ENCODE data around the gene NR1D2.
"Not testable (repeated sequence)": the region's sequence is repeated elsewhere in the genome, so short reads cannot be mapped to it uniquely, and the experiment has no call there.

NR1D2 gene

DNA sequence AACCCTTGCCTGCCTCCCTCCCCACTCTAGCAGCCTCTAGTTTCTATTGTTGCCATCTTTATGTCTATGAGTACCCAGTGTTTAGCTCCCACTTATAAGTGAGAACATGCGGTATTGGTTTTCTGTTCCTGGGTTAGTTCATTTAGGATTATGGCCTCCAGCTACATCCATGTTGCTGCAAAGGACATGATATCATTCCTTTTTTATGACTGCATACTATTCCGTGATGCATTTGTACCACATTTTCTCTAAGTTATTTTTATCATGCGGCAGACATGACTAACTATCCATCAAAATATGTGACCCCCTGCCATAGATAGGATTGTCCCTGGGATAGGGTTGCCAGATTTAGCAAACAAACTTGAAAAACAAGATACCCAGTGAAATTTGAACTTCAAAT, 58.4 kb downstream of the NR1D2 start:
- no peak overlapping the region for H3K4me3 ChIP-seq (ENCODE audit: extremely low read depth, insufficient read depth, low read length, poor library complexity, severe bottlenecking)
- no peaks in the 10 kb centered on the region for H3K9me3 ChIP-seq (ENCODE audit: control insufficient read depth, low read length)
- no peaks in the 10 kb centered on the region for H3K36me3 ChIP-seq (ENCODE audit: control insufficient read depth, insufficient read depth, low read length)
- no peaks in the 10 kb centered on the region for H3K4me1 ChIP-seq (ENCODE audit: control insufficient read depth, insufficient read depth, low read length, poor library complexity, severe bottlenecking)
- WGBS, 2 experiments (ENCODE audit: insufficient coverage in 2 of 2): 88 to 100% methylated on average over 2 to 3 of the region's 3 CpGs
- H3K27ac ChIP-seq (ENCODE audit: low read depth, low read length, severe bottlenecking): no peak overlapping the region

DNA sequence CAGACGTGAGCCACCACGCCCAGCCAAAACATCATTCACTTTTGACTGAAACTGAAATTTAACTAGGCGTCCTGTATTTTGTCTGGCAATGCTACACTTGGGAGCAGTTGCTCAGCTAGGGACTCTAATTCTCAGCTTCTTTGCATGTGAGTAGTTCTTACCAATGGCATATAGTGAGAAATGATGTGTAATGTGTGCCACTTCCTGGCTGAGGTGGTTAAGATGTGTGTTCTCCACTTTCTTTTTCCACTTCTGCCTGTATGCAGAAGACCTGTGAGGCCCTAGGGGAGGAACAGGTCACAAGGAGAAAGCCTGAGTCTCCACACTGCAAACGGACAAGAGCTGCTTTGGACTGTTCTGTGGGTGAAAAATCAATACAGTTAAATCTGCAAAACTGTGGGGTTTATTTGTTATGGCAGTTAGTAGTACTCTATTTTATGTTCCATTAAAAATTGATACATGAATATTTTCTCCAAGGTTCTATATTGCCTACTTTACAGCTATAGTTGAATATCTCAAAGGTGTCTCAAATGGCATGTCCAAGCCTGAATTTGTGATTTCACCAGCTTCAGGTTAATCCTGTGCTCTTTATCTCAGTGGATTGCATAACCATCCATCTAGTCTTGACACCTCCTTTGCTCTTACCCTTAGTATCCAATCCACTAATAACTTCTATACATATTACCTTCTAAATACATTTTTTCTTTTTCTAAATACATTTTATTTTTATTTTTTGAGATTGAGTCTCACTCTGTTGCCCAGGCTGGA, 59.3 kb downstream of the NR1D2 start:
- Histone ChIP-seq H3K36me3 (ENCODE audit: control insufficient read depth, insufficient read depth, low read length) (no peaks in the 10 kb centered on the region), H3K4me1 (ENCODE audit: control insufficient read depth, insufficient read depth, low read length, poor library complexity, severe bottlenecking) (no peaks in the 10 kb centered on the region), H3K27ac (ENCODE audit: low read depth, low read length, severe bottlenecking) (no peak overlapping the region), H3K4me3 (ENCODE audit: extremely low read depth, insufficient read depth, low read length, poor library complexity, severe bottlenecking) (no peak overlapping the region), H3K9me3 (ENCODE audit: control insufficient read depth, low read length) (no peaks in the 10 kb centered on the region)
- WGBS, 2 experiments (ENCODE audit: insufficient coverage in 2 of 2): 97% methylated on average over 3 to 4 of the region's 4 CpGs

DNA sequence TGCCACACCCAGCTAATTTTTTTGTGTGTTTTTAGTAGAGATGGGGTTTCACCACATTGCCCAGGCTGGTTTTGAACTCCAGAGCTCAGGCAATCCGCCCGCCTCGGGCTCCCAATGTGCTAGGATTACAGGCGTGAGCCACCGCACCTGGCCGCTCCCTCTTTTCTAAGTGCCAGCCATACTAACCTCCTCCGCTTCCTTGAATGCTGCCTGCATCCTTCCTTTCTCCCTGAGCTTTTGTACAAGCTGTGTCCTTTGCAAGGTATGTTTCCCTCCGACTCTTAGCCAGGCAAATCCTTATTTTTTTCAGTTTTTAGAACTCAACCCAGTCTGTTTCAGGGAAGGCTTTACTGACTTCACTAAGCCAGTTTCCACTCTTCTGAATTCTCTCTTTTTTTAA, 60.6 kb downstream of the NR1D2 start:
- Histone ChIP-seq H3K9me3 (ENCODE audit: control insufficient read depth, low read length) (no peaks in the 10 kb centered on the region), H3K36me3 (ENCODE audit: control insufficient read depth, insufficient read depth, low read length) (no peaks in the 10 kb centered on the region), H3K27ac (ENCODE audit: low read depth, low read length, severe bottlenecking) (no peak overlapping the region), H3K4me1 (ENCODE audit: control insufficient read depth, insufficient read depth, low read length, poor library complexity, severe bottlenecking) (no peaks in the 10 kb centered on the region), H3K4me3 (ENCODE audit: extremely low read depth, insufficient read depth, low read length, poor library complexity, severe bottlenecking) (no peak overlapping the region)
- WGBS, 2 experiments (ENCODE audit: insufficient coverage in 2 of 2): 87 to 94% methylated on average over 5 to 8 of the region's 8 CpGs

DNA sequence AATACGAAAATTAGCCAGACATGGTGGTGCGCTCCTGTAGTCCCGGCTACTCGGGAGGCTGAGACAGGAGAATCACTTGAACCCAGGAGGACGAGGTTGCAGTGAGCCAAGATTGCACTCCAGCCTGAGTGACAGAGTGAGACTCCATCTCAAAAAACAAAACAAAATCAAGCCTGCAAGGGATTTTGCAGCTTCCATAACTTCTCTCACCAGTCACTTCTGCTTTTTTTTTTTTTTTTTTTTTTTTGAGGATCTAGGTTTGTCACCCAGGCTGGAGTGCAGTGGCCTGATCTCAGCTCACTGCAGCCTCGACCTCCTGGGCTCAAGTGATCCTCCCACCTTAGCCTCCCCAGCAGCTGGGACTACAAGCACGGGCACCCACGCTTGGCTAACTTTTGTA, 65.7 kb downstream of the NR1D2 start:
- not testable (repeated sequence) for H3K4me1 ChIP-seq (ENCODE audit: control insufficient read depth, insufficient read depth, low read length, poor library complexity, severe bottlenecking); H3K36me3 ChIP-seq (ENCODE audit: control insufficient read depth, insufficient read depth, low read length); H3K27ac ChIP-seq (ENCODE audit: low read depth, low read length, severe bottlenecking); H3K9me3 ChIP-seq (ENCODE audit: control insufficient read depth, low read length); H3K4me3 ChIP-seq (ENCODE audit: extremely low read depth, insufficient read depth, low read length, poor library complexity, severe bottlenecking)
- WGBS, 2 experiments (ENCODE audit: insufficient coverage in 2 of 2): 86 to 89% methylated on average over 5 to 6 of the region's 8 CpGs

DNA sequence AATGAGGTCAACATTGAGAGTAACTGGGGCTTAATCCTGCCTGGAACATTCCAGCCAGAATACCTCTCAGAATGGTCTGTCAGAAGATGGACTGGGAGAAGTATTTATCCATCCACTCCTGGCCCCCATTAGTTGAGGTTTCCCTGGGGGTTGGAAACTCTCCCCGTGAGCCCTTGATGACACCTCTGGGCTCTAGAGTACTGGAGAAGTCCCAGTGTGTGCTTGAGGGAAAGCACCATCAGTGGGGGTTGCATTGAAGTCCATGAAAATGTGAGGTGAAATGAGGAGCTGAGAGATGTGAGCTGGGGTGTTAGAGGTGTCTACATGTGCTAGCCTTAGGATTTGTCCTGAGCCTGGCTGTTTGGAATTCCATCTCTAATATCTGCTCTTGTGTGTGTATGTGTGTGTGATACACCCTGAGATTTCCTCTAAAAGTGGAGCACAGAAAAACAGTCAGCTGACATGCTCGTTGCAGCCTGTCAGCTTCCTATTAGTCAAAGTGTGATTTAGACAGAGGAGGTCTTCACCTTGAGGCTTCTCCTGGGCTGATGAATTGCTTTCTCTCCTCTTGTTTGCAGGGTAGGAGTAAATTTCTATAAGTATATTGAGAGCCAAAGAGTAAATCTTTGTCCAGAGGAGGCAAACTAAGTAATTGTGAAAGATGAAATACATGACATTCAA, 67.6 kb downstream of the NR1D2 start:
- H3K4me1 ChIP-seq (ENCODE audit: control insufficient read depth, insufficient read depth, low read length, poor library complexity, severe bottlenecking): peaks cover 4% of the 10 kb centered on the region
- no peaks in the 10 kb centered on the region for H3K36me3 ChIP-seq (ENCODE audit: control insufficient read depth, insufficient read depth, low read length)
- H3K27ac ChIP-seq (ENCODE audit: low read depth, low read length, severe bottlenecking): no peak overlapping the region
- no peak overlapping the region for H3K4me3 ChIP-seq (ENCODE audit: extremely low read depth, insufficient read depth, low read length, poor library complexity, severe bottlenecking)
- 70 to 82% methylated on average over 2 of the region's 2 CpGs for WGBS, 2 experiments (ENCODE audit: insufficient coverage in 2 of 2)
- H3K9me3 ChIP-seq (ENCODE audit: control insufficient read depth, low read length): no peaks in the 10 kb centered on the region

DNA sequence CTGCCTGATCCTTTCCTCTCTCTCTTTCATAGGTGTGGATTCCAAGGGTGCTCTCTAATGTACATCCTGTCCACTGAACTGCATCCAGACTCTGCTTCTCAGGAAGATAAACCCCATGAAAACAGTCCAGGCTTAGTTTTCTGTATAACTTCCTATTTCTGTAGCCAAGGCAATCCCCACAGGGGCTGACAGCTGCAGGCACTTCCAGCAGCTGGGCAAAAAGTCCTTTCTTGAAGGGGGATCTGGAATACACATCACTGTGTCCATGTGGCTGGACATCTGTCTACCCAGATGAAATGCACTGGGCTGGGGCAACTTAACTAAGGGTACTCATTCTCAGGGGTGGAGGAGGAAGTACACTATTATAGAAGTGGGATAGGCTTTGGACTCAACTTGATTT, 72.2 kb downstream of the NR1D2 start:
- H3K9me3 ChIP-seq (ENCODE audit: control insufficient read depth, low read length): no peaks in the 10 kb centered on the region
- H3K36me3 ChIP-seq (ENCODE audit: control insufficient read depth, insufficient read depth, low read length): no peaks in the 10 kb centered on the region
- no peaks in the 10 kb centered on the region for H3K4me1 ChIP-seq (ENCODE audit: control insufficient read depth, insufficient read depth, low read length, poor library complexity, severe bottlenecking)
- no peak overlapping the region for H3K4me3 ChIP-seq (ENCODE audit: extremely low read depth, insufficient read depth, low read length, poor library complexity, severe bottlenecking)
- no peak overlapping the region for H3K27ac ChIP-seq (ENCODE audit: low read depth, low read length, severe bottlenecking)

DNA sequence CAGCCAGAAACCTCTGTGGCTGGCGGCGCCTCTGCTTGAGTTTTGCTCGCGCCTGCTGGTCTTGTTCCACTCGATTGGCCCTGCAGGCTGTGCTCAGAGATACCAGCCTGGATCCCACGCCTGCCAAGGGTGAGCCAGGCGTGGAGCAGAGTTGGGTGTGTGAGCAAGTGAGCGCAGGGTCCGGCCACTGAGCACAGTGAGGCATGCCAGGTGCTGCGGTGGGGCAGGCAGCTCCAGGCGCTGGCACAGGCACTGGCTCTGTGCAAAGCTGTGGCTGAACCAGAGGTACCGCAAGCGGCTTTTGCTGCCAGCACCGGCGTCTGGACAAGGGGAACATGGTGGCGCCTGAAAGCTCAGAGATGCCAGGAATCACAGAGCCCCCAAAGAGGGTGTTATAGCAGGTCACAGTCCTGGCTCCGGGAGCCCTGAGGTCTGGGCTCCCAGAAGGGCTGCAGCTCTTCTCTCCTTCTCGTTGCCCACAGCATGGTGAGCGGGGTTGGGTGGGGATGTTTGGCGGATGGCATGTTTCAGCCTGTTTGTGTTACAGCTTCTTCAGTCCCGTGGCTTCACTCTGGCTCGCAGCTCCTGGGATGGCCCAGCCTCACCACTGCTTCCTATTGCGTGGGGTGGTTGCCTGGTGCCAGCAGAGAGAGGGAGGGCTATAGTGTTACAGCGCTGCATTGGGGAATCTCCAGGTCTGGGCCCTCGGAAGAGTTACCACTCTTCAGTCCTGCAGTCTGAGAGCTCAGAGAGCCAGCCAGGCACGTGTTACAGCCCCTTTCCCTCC, 73.9 kb downstream of the NR1D2 start:
- 94 to 97% methylated on average over 19 to 22 of the region's 26 CpGs for WGBS, 2 experiments (ENCODE audit: insufficient coverage in 2 of 2)
- H3K9me3 ChIP-seq (ENCODE audit: control insufficient read depth, low read length): no peaks in the 10 kb centered on the region
- H3K27ac ChIP-seq (ENCODE audit: low read depth, low read length, severe bottlenecking): no peak overlapping the region
- no peaks in the 10 kb centered on the region for H3K4me1 ChIP-seq (ENCODE audit: control insufficient read depth, insufficient read depth, low read length, poor library complexity, severe bottlenecking)
- H3K36me3 ChIP-seq (ENCODE audit: control insufficient read depth, insufficient read depth, low read length): no peaks in the 10 kb centered on the region
- no peak overlapping the region for H3K4me3 ChIP-seq (ENCODE audit: extremely low read depth, insufficient read depth, low read length, poor library complexity, severe bottlenecking)

DNA sequence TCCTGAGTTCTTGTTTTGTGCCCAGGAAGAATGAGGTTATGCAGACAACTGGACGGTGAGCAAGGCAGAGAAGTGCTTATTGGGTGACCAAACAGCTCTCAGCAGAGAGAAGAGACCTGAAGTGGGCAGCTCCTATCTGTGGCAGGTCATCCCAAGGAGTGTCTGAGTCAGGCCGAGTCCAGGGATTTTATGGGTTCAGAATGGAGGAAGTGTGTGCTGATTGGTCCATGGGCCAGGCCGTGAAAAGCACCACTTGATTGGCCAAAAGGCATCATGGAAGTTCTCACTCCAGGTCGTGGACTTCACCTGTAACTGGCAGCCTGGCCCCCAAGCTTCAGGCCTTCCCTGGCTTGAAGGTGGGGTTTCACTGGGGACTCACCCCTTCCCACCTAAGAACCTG, 74.5 kb downstream of the NR1D2 start:
- Histone ChIP-seq H3K9me3 (ENCODE audit: control insufficient read depth, low read length) (no peaks in the 10 kb centered on the region), H3K27ac (ENCODE audit: low read depth, low read length, severe bottlenecking) (no peak overlapping the region), H3K36me3 (ENCODE audit: control insufficient read depth, insufficient read depth, low read length) (no peaks in the 10 kb centered on the region), H3K4me1 (ENCODE audit: control insufficient read depth, insufficient read depth, low read length, poor library complexity, severe bottlenecking) (no peaks in the 10 kb centered on the region), H3K4me3 (ENCODE audit: extremely low read depth, insufficient read depth, low read length, poor library complexity, severe bottlenecking) (no peak overlapping the region)
- 87 to 98% methylated on average over 3 to 4 of the region's 4 CpGs for WGBS, 2 experiments (ENCODE audit: insufficient coverage in 2 of 2)

DNA sequence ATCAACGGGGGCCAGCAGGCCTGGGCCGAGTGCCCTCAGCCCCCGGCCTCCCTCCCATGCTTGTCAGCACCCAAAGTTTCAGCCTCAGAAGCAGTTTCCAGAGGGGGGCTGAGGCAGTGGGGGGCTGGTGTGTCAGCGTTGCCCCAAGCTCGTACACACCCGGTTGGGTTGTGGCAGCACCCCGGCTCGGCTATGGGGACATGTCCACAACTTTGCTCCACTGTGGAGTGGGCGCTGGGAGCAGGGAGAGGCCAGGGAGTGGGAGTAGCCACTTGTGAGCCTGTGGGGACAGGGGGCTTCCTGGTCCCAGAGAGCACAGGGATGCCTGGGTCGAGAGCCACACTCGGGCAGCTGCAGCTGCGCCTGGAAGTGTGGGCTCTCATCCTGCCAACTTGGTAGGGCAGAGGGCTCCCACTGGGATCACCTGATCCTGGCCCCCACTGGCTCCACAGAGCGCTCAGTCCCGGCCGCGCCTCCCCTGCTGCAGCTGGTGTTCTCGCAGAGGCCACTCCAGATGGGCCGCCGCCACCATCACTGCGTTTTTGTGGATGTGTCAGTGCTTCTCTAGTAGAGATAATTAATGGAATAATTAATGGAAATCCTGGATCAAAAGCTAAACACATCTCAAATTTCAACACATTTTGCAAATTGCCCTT, 75.1 kb downstream of the NR1D2 start:
- no peaks in the 10 kb centered on the region for H3K36me3 ChIP-seq (ENCODE audit: control insufficient read depth, insufficient read depth, low read length)
- H3K4me3 ChIP-seq (ENCODE audit: extremely low read depth, insufficient read depth, low read length, poor library complexity, severe bottlenecking): no peak overlapping the region
- WGBS, 2 experiments (ENCODE audit: insufficient coverage in 2 of 2): 97 to 98% methylated on average over 10 to 12 of the region's 20 CpGs
- no peaks in the 10 kb centered on the region for H3K4me1 ChIP-seq (ENCODE audit: control insufficient read depth, insufficient read depth, low read length, poor library complexity, severe bottlenecking)
- no peaks in the 10 kb centered on the region for H3K9me3 ChIP-seq (ENCODE audit: control insufficient read depth, low read length)
- no peak overlapping the region for H3K27ac ChIP-seq (ENCODE audit: low read depth, low read length, severe bottlenecking)

DNA sequence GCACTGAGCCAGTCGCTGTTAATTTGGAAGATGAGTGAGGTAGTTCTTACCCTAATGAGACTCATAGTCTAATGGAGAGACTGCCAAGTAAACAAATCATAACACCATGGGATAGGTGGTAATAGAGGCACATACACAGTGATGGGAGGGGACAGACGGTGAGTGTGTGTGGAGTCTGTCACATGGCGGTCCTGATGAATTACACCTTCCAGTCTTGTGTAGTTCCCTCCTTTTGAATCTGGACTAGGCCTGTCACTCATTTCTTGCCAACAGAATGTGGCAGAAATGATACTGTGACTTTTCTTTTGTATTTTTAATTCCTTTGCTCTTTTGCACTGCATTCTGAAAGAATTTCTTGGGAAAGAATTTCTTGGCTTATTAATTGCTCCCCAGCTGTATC, 78.1 kb downstream of the NR1D2 start:
- H3K36me3 ChIP-seq (ENCODE audit: control insufficient read depth, insufficient read depth, low read length): no peaks in the 10 kb centered on the region
- no peak overlapping the region for H3K4me3 ChIP-seq (ENCODE audit: extremely low read depth, insufficient read depth, low read length, poor library complexity, severe bottlenecking)
- H3K27ac ChIP-seq (ENCODE audit: low read depth, low read length, severe bottlenecking): no peak overlapping the region
- no peaks in the 10 kb centered on the region for H3K9me3 ChIP-seq (ENCODE audit: control insufficient read depth, low read length)
- H3K4me1 ChIP-seq (ENCODE audit: control insufficient read depth, insufficient read depth, low read length, poor library complexity, severe bottlenecking): no peaks in the 10 kb centered on the region
- 88% methylated on average over 2 of the region's 3 CpGs; no CpG with 5 or more reads in 1 of the 2 experiments for WGBS, 2 experiments (ENCODE audit: insufficient coverage in 2 of 2)

All from mesodermal cell (in vitro differentiated cells).